Measurements from ENCODE around the gene SH2D4B.

DNA sequence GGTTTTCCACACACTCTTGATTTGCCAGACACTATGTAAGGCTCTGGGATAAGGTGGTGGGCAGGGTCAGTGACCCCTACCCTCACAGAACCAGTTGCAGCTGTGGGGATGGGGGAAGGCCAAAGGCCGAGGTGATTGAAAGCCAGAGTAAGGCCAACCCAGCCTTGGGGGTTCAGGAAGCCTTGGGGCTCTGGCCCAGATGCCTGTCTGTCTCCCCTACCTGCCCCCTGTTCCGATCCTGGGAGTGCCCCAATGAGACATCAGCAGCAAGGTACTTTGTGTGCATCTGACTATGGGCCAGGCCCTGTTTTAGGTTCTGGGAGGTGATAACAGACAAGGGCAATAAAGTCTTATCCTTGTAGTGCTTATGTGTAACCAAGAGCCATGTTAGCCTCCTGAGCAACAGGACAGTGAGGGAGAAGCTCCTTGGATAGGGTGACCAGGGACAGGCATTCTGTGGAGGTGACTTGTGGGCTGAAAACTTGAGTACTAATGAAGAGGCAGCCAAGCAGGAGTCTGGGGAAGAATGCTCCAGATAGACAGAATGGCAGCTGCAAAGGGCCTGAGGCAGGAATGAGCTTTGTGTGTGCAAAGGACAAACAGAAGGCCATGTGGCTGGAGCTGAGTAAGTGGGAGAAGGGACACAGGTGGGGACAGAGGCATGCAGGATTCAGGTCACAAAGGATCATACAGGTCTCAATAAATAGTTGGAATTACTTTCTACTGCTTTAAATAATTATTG lies 48.2 kb upstream of the SH2D4B start:
- TF ChIP-seq, protein P1, sequence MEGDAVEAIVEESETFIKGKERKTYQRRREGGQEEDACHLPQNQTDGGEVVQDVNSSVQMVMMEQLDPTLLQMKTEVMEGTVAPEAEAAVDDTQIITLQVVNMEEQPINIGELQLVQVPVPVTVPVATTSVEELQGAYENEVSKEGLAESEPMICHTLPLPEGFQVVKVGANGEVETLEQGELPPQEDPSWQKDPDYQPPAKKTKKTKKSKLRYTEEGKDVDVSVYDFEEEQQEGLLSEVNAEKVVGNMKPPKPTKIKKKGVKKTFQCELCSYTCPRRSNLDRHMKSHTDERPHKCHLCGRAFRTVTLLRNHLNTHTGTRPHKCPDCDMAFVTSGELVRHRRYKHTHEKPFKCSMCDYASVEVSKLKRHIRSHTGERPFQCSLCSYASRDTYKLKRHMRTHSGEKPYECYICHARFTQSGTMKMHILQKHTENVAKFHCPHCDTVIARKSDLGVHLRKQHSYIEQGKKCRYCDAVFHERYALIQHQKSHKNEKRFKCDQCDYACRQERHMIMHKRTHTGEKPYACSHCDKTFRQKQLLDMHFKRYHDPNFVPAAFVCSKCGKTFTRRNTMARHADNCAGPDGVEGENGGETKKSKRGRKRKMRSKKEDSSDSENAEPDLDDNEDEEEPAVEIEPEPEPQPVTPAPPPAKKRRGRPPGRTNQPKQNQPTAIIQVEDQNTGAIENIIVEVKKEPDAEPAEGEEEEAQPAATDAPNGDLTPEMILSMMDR (IDR thresholded peaks at IDR 0.05 in 2 of 3, conservative IDR thresholded peaks at IDR 0.05 in 1 of 3; ENCODE audit: borderline replicate concordance in 1 of 3, insufficient read depth in 1 of 3, low read depth in 2 of 3, low read length in 2 of 3) = no peak
- TF ChIP-seq SP1 (IDR thresholded peaks at IDR 0.05; ENCODE audit: low read depth) (no peak), ZNF274 (IDR thresholded peaks at IDR 0.05; ENCODE audit: low read depth, low read length) (no peak), POLR2AphosphoS5 (IDR thresholded peaks at IDR 0.05; ENCODE audit: low read depth, low read length) (no peak), POLR2A (IDR thresholded peaks at IDR 0.05; ENCODE audit: borderline replicate concordance, extremely low read depth, insufficient read depth, insufficient read length) (no peak), CEBPB (IDR thresholded peaks at IDR 0.05; ENCODE audit: low read depth) (no peak), EZH2 (IDR thresholded peaks at IDR 0.05) (no peak), JUND (IDR thresholded peaks at IDR 0.05) (no peak), RAD21 (IDR thresholded peaks at IDR 0.05; ENCODE audit: low read depth) (no peak), EZH2phosphoT487 (IDR thresholded peaks at IDR 0.05; ENCODE audit: borderline replicate concordance) (no peak)
- TF ChIP-seq, protein P2, sequence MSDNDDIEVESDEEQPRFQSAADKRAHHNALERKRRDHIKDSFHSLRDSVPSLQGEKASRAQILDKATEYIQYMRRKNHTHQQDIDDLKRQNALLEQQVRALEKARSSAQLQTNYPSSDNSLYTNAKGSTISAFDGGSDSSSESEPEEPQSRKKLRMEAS (IDR thresholded peaks at IDR 0.05) = no peak
